ENCODE results near the gene EVA1C. TPM values are rescaled to one million over a fixed set of nuclear protein-coding genes. Genes with fewer than 3 reads are reported as not detected.
"Not testable (repeated sequence)": the region's sequence is repeated elsewhere in the genome, so short reads cannot be mapped to it uniquely, and the experiment has no call there.

EVA1C gene
- total and polyA plus RNA-seq, 2 donors (not counting 3 experiments of a cell fraction or from before 2014, with no cell fraction given): 22.8 to 38.6 TPM

GRCh38 chr21:32389337-32390015 lies 23.0 kb upstream of the EVA1C start:
- no peak overlapping the region for H3K9ac ChIP-seq (replicated peaks; ENCODE audit: extremely low read depth, insufficient read depth, low read length)
- intact Hi-C loops (cut with micrococcal nuclease): no loop called here
- no peak overlapping the region for H3K4me2 ChIP-seq (ENCODE audit: insufficient read depth, low read length)
- POLR2A ChIA-PET: interaction anchor here (0.6 kb wide), 1 partner anchor 14 kb away, joined by 4 read pairs; no protein-coding TSS in a partner anchor
- peaks cover 21% of the 10 kb centered on the region for H3K4me1 ChIP-seq (ENCODE audit: control insufficient read depth, extremely low read depth, insufficient read depth, low read length)
- CTCF ChIA-PET: no interaction called here
- no peak overlapping the region for H3K27ac ChIP-seq (ENCODE audit: insufficient read depth, low read depth, low read length)
- DNase-seq (ENCODE audit: low read depth, low spot score) (no peak), FAIRE-seq (no peak)
- H2AFZ ChIP-seq (ENCODE audit: low read depth, low read length): no peak overlapping the region
- no peak overlapping the region for H3K4me3 ChIP-seq (replicated peaks in 1 of 3; ENCODE audit: insufficient read depth in 1 of 3, low read depth in 1 of 3, low read length in 3 of 3)
- no peaks in the 10 kb centered on the region for H3K9me1 ChIP-seq (replicated peaks; ENCODE audit: control insufficient read depth, extremely low read depth, insufficient read depth, low read length)
- dilution Hi-C loops (cut with MboI; ENCODE audit: extremely low pct_ligation_motif_present, low sequenced_read_pairs): no loop called here
- no TSS peak for BruUV-seq (replicated peaks)
- TF ChIP-seq POLR2AphosphoS5 (IDR thresholded peaks at IDR 0.05; ENCODE audit: insufficient read depth, low read depth, low read length) (no peak), POLR2A (IDR thresholded peaks at IDR 0.05; ENCODE audit: low read depth, low read length) (no peak)
- no peaks in the 10 kb centered on the region for H3K36me3 ChIP-seq (ENCODE audit: control insufficient read depth in 2 of 2, extremely low read depth in 1 of 2, insufficient read depth in 2 of 2, low read length in 2 of 2)
- H3K79me2 ChIP-seq (ENCODE audit: control insufficient read depth, insufficient read depth, low read length): peaks cover 66% of the 10 kb centered on the region
- H4K20me1 ChIP-seq (replicated peaks; ENCODE audit: control insufficient read depth, extremely low read depth, insufficient read depth, low read length): no peaks in the 10 kb centered on the region
- H3K27me3 ChIP-seq (ENCODE audit: control insufficient read depth in 2 of 2, insufficient read depth in 2 of 2, low read length in 2 of 2): no peaks in the 10 kb centered on the region
- no peaks in the 10 kb centered on the region for H3K9me3 ChIP-seq (replicated peaks; ENCODE audit: control insufficient read depth, insufficient read depth, low read length)

GRCh38 chr21:32390537-32391224 lies 21.8 kb upstream of the EVA1C start:
- CTCF ChIA-PET: interaction anchor here (1.9 to 2.0 kb wide), 2 partner anchors 10 to 13 kb away, joined by 5 to 7 read pairs; no protein-coding TSS in a partner anchor
- not testable (repeated sequence) for H3K9me3 ChIP-seq (replicated peaks; ENCODE audit: control insufficient read depth, insufficient read depth, low read length)

More at GRCh38 chr21:32390537-32391224, 21.8 kb upstream of the EVA1C start:
- H3K9ac ChIP-seq (replicated peaks; ENCODE audit: extremely low read depth, insufficient read depth, low read length); FAIRE-seq; H3K27ac ChIP-seq (ENCODE audit: insufficient read depth, low read depth, low read length); DNase-seq (ENCODE audit: low read depth, low spot score); H4K20me1 ChIP-seq (replicated peaks; ENCODE audit: control insufficient read depth, extremely low read depth, insufficient read depth, low read length); POLR2A ChIA-PET; BruUV-seq (replicated peaks); H3K9me1 ChIP-seq (replicated peaks; ENCODE audit: control insufficient read depth, extremely low read depth, insufficient read depth, low read length); H3K36me3 ChIP-seq (ENCODE audit: control insufficient read depth in 2 of 2, extremely low read depth in 1 of 2, insufficient read depth in 2 of 2, low read length in 2 of 2); dilution Hi-C loops (cut with MboI; ENCODE audit: extremely low pct_ligation_motif_present, low sequenced_read_pairs); H3K4me3 ChIP-seq (replicated peaks in 1 of 3; ENCODE audit: insufficient read depth in 1 of 3, low read depth in 1 of 3, low read length in 3 of 3); intact Hi-C loops (cut with micrococcal nuclease); H2AFZ ChIP-seq (ENCODE audit: low read depth, low read length); H3K4me2 ChIP-seq (ENCODE audit: insufficient read depth, low read length); H3K27me3 ChIP-seq (ENCODE audit: control insufficient read depth in 2 of 2, insufficient read depth in 2 of 2, low read length in 2 of 2): not testable (repeated sequence)
- Histone ChIP-seq H3K4me1 (ENCODE audit: control insufficient read depth, extremely low read depth, insufficient read depth, low read length) (peaks cover 21% of the 10 kb centered on the region), H3K79me2 (ENCODE audit: control insufficient read depth, insufficient read depth, low read length) (peaks cover 60% of the 10 kb centered on the region)

All from endothelial cell of umbilical vein (primary cell).